Renal cortical epithelial cell (primary cell): Measurements from ENCODE around the gene CYP19A1. TPM values are rescaled to one million over a fixed set of nuclear protein-coding genes. Genes with fewer than 3 reads are reported as not detected.

Experiments used
- DNase-seq: peaks from one replicate; pipeline ENCODE4 v3.0.0-alpha.2; 2011; ENCODE audit warnings: low read depth
- total RNA-seq: library from RNA; depleted of rRNA; stranded (reverse); fragments of >200 nt; gene quantifications from 2 replicates; pipeline ENCODE4 v1.2.3, GENCODE V29; 2014

CYP19A1 gene
- total RNA-seq, 1 donor from 2014 or later: not detected

DNA sequence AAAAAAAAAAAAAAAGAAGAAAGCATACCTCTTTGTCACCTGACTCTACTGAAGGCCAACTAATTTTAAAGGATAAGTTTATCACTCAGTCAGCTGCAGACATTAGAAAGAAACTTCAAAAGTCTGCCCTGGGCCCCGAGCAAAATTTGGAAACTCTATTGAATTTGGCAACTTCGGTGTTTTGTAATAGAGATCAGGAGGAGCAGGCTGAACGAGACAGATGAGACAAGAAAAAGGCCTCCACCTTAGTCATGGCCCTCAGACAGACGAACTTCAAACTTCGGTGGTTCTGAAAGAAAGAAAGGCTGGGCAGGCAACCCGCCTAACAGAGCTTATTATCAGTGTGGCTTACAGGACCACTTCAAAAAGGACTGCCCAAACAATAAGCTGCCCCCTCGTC is 21.6 kb upstream of the CYP19A1 start:
- no peak for DNase-seq

DNA sequence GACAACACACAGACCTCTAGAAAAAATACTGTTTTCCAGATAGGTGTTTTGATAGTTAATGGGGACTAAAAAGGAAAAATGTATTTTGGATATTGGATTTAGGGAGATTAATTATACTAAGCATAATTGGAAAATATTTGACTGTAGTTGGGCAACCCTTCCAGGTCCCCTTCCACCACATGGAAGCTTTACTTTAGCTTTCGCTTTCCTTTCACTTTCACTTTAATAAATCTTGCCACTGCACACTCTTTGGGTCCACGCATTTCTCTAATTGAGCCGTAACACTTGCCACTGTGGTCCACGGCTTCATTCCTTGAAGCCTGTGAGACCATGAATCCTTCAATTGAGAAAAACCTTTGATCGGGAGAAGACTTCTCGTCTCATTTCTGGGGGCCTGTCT is 18.6 kb upstream of the CYP19A1 start:
- DNase-seq: no peak

DNA sequence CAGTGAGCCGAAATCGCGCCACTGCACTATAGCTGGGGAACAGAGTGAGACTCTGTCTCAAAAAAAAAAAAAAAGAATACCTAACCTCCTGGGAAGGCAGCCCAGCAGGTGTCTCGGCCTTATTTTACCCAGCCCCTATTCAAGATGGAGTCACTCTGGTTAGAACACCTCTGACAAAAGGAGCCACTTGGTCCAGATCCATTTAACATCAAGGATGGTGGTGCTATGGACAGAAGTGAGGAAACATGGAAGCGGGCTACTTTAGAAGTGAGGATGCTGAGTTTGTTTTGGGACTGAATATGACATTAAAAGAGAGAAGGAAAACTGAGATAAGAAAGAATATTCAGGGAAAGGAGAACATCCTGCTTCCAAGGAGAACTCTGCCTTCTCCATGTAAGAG is 17.8 kb upstream of the CYP19A1 start:
- DNase-seq: no peak

DNA sequence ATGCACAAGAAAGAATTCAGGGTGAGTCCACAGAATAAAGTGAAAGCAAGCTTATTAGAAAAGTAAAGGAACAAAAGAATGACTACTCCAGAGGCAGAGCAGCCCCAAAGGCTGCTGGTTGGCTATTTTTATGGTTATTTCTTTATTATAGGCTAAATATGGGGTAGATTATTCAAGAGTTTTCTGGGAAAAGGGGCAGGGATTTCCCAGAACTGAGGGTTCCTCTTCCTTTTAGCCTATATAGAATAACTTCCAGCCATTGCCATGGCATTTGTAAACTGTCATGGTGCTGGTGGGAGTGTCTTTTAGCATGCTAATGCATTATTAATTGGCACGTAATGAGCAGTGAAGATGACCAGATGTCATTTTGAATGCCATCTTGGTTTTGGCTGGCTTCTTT is 16.7 kb upstream of the CYP19A1 start:
- DNase-seq: no peak

DNA sequence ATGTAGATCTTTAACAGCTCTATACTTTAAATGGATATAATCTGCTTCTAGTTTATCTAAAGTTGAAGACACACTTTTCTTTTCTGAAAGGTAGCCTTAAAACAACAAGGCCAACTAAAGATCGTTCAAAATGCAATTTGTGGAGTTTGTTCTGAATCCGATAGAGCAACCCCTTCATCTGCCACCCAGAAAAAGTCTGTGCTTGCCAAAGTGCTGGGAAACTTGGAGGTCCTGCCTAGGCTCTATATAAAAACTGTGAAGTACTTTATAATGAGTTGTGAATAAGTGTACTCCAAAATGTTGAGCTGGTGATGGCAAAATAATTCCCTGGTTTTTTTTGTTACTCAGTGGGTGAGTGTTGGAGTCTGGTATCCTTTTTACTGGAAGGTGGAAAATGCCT is 15.6 kb upstream of the CYP19A1 start:
- DNase-seq: no peak

GRCh38 chr15:51350723-51351122 is 12.3 kb upstream of the CYP19A1 start:
- no peak for DNase-seq

DNA sequence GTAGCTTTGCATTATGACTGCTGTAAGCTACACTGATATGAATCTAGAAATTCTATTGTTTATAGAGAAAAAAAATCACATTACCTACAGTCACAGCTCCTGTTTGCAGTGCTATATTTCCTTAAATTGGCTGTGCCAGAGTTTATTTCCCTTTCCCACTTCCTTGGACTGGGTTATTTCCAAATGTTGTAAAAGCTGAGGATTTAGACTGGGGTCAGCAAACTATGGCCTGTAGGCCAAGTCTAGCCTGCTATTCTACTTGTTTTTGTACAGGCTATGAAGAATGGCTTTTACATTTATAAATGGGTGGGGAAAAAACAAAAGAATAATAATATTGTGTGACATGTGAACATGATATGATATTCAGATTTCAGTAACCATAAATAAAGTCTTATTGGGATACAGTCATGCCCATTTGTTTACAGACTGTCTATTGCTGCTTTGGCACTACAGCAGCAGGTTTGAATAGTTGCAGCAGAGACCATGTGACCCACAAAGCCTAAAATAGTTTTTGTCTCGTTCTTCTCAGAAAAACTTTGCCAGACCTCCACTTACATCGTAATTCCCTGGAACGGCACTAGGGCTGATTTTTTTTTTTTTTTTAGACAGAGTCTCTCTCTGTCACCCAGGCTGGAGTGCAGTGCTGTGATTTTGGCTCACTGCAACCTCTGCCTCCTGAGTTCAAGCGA is 10.9 kb upstream of the CYP19A1 start:
- no peak for DNase-seq

GRCh38 chr15:51348688-51349087 is 10.3 kb upstream of the CYP19A1 start:
- no peak for DNase-seq

DNA sequence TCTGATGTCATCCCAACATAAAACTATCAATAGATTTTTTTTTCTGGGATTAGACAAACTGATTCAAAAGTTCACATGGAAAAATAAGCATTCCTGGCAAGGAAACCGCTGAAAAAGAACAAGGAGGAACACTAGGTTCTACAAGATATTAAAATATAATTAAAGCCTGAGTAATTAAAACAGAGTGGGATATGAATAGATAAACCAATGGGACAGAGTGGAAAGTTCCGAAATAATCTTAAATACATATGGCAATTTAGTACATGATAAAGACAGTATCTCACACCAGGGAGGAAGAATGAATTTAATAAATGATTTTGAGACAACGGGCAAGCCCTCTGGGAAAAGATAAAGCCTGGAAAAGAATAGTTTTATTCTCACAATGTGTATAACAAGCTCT is 7.7 kb upstream of the CYP19A1 start:
- no peak for DNase-seq

GRCh38 chr15:51343466-51343865 is 5.1 kb upstream of the CYP19A1 start:
- DNase-seq: no peak

- DNase-seq: no peak
These were observed 4.0 kb upstream of the CYP19A1 start for GRCh38 chr15:51342227-51342999.

DNA sequence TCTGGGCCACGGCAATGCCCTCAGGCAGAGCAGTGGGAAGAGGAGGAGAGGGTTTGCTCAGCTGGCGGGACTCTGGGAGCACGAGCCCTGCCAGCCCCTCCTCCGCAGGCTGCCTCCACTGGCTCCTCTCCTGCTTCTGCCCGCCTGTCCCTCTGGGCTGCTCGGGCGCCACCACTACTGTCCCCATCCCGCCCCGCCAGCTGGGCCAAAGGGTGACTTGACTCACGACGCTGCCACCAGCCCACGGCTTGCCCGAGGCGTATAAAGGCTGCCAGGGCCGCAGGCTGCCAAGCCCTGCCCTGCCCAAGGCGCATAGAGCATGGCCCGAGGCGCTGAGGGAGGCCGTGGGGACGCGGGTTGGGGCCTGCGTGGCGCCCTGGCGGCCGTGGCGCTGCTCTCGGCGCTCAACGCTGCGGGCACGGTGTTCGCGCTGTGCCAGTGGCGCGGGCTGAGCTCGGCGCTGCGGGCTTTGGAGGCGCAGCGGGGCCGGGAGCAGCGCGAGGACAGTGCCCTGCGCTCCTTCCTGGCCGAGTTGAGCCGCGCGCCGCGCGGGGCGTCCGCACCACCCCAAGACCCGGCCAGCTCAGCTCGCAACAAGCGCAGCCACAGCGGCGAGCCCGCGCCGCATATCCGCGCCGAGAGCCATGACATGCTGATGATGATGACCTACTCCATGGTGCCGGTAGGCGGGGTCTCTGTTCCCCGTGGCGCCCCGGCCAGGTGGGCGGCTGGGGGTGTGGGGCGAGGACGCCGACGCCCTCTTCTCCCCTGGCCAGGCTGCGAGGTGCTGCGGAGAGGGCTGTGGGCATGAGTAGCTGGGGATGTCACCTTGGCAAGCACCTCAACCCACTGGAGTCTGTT is 3.2 kb upstream of the CYP19A1 start, which contains the start of gene GLDN:
GLDN (plus strand) TSS at position 290 of the 861 bp plus-strand sequence; CDS start at position 320, 30 bp downstream.
- DNase-seq: no peak

GRCh38 chr15:51335538-51336410 is 2.6 kb downstream of the CYP19A1 start:
- DNase-seq: no peak

DNA sequence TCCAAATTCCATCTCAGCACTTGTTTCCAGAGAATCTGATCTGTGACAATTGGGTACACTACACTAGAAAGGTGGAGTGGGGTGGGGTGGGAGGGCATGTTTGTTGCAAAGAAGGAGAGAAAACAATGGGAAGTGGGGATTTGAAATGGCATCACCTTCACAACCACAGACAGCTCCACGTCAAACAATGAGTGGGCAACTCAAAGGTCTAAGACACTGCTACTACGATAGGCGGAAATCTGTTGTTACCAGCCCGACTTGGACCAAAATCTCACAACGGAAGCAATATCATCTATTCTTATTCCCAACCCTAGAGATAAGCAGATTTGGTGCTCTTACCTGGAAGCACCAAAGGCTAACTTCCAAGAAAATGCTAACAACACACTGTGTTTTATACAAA is 3.3 kb downstream of the CYP19A1 start:
- no peak for DNase-seq

DNA sequence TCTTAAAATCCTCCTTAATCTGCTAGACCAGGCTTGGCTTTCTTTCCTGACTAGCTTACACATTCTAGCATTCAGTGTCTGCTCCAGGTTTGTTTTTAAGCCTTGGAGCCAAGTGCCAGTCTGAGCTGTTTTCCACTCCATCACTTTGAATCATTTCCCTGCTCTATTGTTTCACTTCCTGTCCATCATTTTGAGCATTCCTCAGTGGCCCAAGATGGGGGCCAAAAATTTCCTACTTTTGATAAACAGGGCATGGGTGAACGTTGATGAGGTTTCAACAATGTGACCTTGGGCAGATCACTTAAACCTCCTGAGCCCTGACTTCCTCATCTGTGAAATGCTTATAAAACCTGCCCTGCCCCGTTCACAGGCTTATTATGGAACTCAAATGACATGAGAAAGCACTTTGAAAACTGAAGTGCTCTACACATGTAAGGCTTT is 4.4 kb downstream of the CYP19A1 start:
- DNase-seq: no peak

GRCh38 chr15:51333571-51333970 is 4.8 kb downstream of the CYP19A1 start:
- DNase-seq: no peak

DNA sequence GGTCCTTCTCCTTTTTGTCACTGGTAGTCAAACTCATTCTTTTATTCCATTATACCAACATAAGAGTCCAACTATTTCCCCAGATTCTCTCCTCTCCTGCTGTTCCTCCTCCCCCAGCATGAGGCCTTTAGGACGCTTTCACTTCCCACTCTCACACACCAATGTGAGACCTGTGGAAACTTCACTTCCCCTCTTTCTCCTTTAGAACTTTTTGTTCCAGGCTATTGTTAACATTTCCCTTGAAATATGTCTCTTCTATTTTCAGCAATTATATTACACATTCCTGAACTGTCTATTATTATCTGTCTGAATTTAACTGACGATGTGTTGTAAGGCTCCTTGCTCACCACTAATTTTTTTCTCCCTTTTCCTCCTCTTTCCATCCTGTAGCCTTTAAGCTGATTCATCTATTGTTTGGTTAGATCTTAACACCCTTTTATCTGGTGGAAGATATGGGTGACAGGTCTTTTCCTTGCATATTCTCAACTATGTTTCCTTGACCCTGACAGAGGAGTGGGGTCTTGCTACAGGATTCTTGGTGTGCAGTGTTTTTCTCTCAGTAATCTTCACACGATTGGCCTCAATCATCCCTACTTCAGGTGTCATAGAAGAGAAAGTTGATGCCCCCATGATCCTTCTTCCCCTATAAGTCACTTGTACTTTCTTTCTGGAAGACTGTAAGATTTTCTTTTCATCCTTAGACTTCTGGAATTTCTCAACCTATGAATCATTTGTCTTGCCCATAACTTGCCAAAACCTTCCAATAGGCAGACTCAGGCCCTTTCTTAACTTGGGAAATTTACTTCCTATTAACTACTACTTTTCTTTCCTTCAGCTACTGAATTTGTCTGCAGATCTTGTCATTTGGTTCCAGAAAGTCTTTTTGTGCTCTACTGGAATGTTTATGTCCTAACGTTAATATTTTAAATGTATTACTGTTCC is 5.9 kb downstream of the CYP19A1 start:
- no peak for DNase-seq

GRCh38 chr15:51331141-51331540 is 7.3 kb downstream of the CYP19A1 start:
- DNase-seq: no peak

DNA sequence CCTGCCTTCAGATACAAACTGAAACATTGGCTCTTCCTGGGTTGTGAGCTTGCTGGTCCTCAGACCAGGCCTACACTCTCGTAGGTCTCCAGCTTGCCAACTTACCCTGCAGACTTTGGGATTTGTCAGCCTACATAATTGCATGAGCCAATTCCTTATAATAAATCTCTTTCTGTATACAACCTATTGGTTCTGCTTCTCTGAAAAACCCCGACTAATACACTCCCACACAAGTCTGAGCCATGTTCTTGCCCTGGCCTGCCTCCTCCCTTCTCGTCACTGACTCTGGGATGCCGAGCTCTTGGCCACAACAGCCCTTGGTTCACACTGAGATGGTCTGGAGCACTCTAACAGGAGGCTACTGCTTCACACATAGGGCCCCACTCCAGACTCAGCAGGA is 9.5 kb downstream of the CYP19A1 start:
- DNase-seq: no peak

GRCh38 chr15:51327081-51327480 is 11.3 kb downstream of the CYP19A1 start:
- DNase-seq: no peak
